HG02943 (cell line): Measurements from ENCODE around the gene TBC1D2.
A peak's percentile ranks its signal among the peaks of the same experiment; 100 is the strongest.
"Not testable (repeated sequence)": the region's sequence is repeated elsewhere in the genome, so short reads cannot be mapped to it uniquely, and the experiment has no call there.

Experiments used
- ATAC-seq: cut with Tn5 transposase; IDR thresholded peaks from one replicate; pipeline ENCODE4 v1.9.1; 2021; ENCODE audit warnings: mild to moderate bottlenecking, low read depth, moderate library complexity; ENCODE audit not compliant: unreplicated experiment

TBC1D2 gene

GRCh38 chr9:98276907-98277469 is 21.5 kb upstream of the TBC1D2 start:
- ATAC-seq = no peak

GRCh38 chr9:98275159-98275558 is 19.7 kb upstream of the TBC1D2 start:
- ATAC-seq = no peak

- no peak for ATAC-seq
Measured at GRCh38 chr9:98272083-98272482, 16.6 kb upstream of the TBC1D2 start.

GRCh38 chr9:98271479-98271878 is 16.0 kb upstream of the TBC1D2 start:
- ATAC-seq = no peak

- ATAC-seq = not testable (repeated sequence)
Measured at GRCh38 chr9:98270284-98270683, 14.8 kb upstream of the TBC1D2 start.

GRCh38 chr9:98269652-98270051 is 14.2 kb upstream of the TBC1D2 start:
- not testable (repeated sequence) for ATAC-seq

- not testable (repeated sequence) for ATAC-seq
Measured at GRCh38 chr9:98267556-98267955, 12.1 kb upstream of the TBC1D2 start.

- ATAC-seq = no peak
Measured at GRCh38 chr9:98264516-98264915, 9.1 kb upstream of the TBC1D2 start.

- peak; percentile 73 for ATAC-seq
Measured at GRCh38 chr9:98263482-98264357, 8.3 kb upstream of the TBC1D2 start.

- ATAC-seq = no peak
Measured at GRCh38 chr9:98263080-98263479, 7.6 kb upstream of the TBC1D2 start.

- ATAC-seq = no peak
Measured at GRCh38 chr9:98262056-98262455, 6.6 kb upstream of the TBC1D2 start.

GRCh38 chr9:98260635-98261034 is 5.2 kb upstream of the TBC1D2 start:
- ATAC-seq = no peak

GRCh38 chr9:98259791-98260190 is 4.3 kb upstream of the TBC1D2 start:
- ATAC-seq = no peak

- no peak for ATAC-seq
Measured at GRCh38 chr9:98256756-98257155, 1.3 kb upstream of the TBC1D2 start.

- ATAC-seq = peak; percentile 24
Measured at GRCh38 chr9:98255061-98255577, 330 bp downstream of the TBC1D2 start.

GRCh38 chr9:98254228-98255060 is 1.0 kb downstream of the TBC1D2 start:
- no peak for ATAC-seq

- ATAC-seq = no peak
Measured at GRCh38 chr9:98253565-98253964, 1.9 kb downstream of the TBC1D2 start.

- ATAC-seq = no peak
Measured at GRCh38 chr9:98251551-98251950, 3.9 kb downstream of the TBC1D2 start.

- ATAC-seq = no peak
Measured at GRCh38 chr9:98249771-98250170, 5.7 kb downstream of the TBC1D2 start.

- ATAC-seq = no peak
Measured at GRCh38 chr9:98248737-98249474, 6.5 kb downstream of the TBC1D2 start.
